Cardiac septum (tissue), 1 donor: Measurements from ENCODE around the gene CCNL2. TPM values are rescaled to one million over a fixed set of nuclear protein-coding genes. Genes with fewer than 3 reads are reported as not detected.

ENCODE experiments used
- DNase-seq: peaks from one replicate; pipeline ENCODE4 v3.0.0-alpha.2; 2020; ENCODE audit warnings: low spot score
- intact Hi-C: fragments of 100-400 bp; cut with DNase I; formaldehyde crosslinking; loops from one replicate; pipeline ENCODE4 v1.14.0; 2022
- total RNA-seq: library from RNA; stranded (reverse); fragmentation: NEBNext Ultra II Directional; extraction: Animal tissue kit (Norgen Biotek cat#: 25700); gene quantifications from one replicate; pipeline ENCODE4 v1.2.1, GENCODE V29; 2021
- donor health status: DM: no; HTN: no; CAD: no.

Gene CCNL2
- total RNA-seq, 1 donor from 2014 or later: 78.6 TPM

DNA sequence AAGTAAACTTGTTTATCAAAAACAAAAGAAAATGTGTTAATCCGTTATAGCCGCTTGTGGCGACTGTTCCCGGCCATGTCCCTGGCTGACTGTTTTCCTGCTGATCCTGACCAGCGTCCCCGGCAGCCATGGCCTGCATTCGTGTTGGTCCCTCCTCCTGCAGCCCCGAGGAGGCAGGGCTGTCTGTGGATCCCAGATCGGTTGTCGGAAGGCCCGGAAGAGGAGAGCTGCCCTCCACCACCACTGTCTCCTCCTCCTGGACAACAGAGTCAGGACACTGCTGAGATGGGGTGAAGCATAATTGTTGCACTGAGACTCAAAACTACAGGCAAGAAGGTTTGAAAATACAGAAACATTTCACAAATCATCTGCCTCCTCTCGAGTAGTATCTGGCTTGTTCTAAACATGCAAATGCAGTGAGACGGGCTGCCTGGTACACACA lies 37.1 kb downstream of the CCNL2 start:
- intact Hi-C loops: no loop called here
- no peak for DNase-seq

DNA sequence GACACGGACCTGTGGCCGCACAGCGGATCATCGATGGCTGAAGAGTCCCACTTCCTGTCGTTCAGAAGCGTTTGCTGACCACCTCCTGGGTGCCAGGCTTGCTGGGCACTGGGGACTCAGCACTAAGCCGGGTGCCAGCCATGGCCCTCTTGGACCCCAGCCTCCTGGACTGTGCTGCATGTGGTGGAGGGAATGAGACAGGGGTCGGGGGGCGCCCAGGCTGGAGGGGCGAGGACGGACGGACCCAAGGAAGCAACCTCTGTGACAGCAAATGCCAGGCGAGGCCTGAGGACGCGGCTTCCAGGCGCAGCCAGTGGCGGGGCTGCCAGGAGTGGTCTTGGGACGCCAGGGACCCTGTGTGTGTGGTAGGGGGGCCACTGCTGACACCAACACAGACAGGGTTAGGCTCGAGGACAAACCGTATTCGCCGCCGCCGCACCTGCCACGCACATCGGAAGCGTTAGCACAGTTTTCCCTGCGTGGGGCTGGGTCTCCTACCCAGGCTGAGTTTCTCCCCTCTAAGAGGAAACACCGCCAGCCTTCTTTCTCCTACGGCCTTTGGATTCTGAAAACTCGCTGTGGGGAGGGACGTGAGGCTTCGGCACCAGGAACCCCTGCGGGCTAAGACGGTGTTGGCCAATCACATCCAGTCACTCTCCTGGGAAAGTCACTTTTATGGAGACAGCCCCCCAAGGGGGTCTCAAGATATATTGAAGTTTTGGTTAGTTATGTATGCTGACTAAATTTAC lies 37.7 kb downstream of the CCNL2 start:
- no peak for DNase-seq
- intact Hi-C loops: no loop called here

DNA sequence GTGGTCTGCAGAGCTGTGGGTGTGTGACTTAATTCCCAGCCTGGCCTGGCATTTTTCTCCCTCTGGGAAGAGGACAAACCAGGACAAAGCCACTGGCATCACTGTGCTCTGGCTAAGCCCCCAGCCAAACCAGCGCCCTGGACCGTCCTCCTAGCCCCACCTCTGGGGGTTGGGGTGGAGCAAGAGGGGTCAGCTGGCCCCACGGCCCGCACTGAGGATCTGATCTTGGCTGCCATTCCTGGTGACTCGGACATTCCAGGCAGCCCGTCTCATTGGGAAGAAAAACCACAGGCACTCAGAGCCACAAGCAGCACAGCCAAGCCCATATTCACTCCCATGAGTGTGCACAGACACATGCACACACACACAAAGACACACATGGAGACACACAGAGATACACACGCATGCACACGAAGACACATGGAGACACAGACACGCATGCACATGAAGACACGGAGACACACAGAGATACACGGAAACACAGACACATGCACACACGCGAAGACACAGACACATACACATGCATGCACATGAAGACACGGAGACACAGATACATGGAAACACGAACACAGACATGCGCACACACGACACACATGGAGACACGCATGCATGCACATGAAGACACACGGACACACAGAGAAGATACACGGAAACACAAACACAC lies 38.5 kb downstream of the CCNL2 start:
- intact Hi-C loops: no loop called here
- DNase-seq: peak; percentile 82

DNA sequence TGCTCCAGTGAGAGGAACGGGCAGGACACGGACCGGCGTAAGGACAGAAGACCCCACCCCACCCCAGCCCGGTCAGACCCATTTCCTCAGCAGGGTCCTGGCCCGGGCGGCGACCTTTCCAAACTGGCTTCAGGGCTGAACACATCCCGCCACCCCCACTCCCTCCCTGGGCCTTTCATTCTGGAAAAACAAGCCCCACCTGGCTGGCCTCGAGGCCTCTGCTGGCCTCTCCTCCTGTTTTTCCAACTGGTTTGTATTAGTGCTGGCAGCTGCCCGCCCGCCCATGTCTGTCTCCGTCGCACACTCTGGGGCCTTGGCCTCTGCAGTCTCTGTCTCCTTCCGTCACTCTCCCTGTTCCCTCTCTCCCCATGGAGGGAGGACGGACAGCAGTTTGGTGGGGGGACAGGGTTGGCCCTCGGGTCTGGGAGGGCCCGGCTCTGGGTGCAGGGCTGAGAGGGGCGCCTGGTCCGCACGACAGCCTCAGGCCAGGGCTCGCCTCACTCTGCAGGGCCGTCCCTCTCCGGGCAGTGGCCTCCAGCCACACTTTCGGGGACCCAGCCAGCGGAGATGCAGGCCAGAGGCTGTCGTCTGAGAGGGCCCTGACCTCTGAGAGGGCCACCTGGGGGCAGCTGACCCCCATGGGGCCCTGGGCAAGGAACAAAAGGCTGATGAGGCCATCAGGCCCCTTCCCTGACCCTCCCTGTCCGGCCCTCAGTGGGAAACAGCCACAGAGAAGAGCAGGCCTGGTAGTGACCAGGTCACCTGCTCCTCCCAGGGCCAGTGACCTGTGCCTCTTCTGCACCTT lies 39.3 kb downstream of the CCNL2 start:
- intact Hi-C loops: loop anchor here (5.0 kb wide), 1 partner anchor 72 kb away; no protein-coding TSS in a partner anchor
- no peak for DNase-seq

DNA sequence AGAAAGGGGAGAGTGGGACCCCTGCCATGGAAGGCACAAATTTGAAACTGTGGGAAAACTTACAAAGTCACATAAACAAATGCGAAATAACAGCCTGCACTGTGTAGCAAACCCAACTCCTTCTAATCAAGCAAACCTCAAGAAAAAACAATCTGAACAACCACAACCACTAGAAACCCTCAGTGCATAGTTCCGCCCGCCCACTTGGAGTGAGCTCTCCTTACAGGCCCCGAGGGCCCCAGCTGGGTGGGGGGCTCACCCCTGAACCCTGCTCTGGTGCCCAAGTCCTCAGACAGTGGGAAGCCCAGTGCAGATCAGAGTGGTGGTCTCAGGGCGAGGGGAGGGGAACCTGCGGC lies 39.8 kb downstream of the CCNL2 start:
- DNase-seq: no peak
- intact Hi-C loops: loop anchor here (5.0 kb wide), 1 partner anchor 73 kb away; no protein-coding TSS in a partner anchor

DNA sequence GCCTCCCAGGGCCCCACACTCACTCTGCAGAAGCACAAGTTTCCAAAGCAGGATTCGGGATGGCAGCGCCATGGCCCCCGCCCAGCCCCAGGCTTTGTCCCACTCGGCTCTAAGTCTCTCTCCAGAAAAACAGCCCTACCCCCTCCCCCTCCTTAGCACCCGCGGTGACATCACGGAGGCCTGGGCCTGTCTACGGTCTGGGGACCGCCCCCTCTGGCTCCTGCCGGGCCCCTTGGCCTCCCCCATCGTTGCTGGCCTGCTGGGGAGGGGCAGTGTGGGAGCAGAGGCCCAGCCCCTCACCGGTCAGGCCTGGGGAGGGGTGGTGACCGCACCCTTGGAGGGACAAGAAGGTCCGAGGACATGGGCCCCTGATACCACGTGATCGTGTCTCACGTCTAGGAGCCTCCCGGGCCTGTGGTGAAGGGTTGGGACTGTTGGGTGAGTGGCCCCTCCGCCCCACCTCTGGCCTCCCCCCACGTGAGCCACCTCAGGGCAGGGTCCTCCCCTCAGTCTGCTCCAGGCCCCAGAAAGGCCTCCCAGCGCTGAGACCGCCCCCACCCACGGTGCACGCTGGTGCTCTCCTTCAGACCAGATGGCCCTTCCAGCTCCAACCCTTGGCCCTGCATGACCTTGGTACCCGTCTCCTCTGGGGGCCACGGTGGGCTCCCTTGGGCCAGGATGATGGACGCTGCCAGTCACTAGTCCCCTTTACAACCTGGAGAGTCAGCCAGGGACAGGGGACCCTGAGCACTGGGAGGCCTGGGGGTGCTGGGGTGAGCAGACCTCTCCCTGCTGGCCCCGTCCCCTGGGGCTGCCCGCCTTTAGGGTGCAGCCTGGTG lies 40.5 kb downstream of the CCNL2 start, which contains the start of gene MXRA8:
Gene MXRA8, minus strand, starts transcription at position 123 of the 839 bp plus-strand sequence. Its CDS starts 51 bp downstream, at position 72.
- intact Hi-C loops: loop anchor here (5.0 kb wide), 1 partner anchor 74 kb away; no protein-coding TSS in a partner anchor
- no peak for DNase-seq

DNA sequence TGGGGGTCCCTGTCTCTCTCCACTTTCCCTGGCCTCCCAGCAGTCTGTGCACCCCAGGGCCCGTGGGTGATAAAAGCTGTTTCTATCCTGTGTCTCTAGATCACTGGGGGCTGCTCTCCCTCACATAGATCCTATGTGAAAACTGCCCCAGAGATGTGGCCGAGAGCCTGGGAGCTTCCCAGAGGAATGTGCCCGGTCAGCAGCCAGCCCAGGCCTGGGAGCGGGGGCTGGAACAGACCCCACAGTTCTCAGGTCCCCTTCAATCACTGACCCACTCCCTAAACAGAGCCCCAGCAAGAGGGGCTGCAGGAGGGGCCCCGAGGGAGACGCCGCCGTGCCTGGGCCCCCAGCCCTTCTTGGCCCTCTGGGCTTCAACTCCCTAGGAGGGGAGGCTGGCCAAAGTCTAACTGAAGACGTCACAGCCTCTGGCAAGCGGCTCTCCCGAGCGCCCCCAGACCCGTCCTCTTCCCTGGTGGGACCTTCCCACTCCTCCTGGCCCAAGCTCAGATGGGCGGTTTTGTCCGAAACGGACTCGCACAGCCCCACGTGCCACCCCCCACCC lies 41.2 kb downstream of the CCNL2 start:
- DNase-seq: no peak
- intact Hi-C loops: loop anchor here (5.0 kb wide), 1 partner anchor 74 kb away; no protein-coding TSS in a partner anchor

DNA sequence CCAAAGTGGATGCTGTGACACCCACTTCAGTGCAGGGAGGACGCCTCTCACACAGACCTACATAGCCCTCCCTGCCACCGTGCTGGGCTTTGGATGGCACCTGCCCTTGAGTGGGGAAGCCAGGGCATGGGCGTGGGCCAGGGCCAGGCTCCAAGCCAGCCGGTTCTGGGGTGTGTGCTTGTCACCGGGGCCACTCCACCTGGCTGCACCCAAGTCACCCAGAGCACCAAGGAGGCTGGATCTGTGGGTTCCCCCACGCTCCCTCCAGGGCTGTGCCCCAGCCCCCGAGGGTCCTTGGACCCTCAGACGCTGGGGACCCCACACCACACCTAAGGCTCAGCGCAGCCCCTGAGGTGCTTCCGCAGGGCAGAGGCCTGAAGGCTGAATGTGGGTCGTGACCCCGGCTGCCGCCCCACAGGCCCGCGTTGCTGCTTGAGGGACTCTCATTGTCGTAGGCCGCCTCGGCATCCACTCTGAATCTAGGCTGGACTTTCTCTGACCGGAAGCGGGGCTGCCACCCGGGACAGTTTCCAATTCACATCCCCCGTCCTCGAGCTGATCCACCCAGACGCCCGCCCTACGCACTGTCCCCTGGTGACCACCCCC lies 42.2 kb downstream of the CCNL2 start:
- intact Hi-C loops: loop anchor here (5.0 kb wide), 1 partner anchor 75 kb away; no protein-coding TSS in a partner anchor

GRCh38 chr1:1356166-1356795 lies 42.9 kb downstream of the CCNL2 start:
- DNase-seq: no peak
- intact Hi-C loops: loop anchor here (5.0 kb wide), 1 partner anchor 76 kb away; no protein-coding TSS in a partner anchor

More for the DNA sequence above, 42.2 kb downstream of the CCNL2 start:
- DNase-seq: no peak

GRCh38 chr1:1355416-1355815 lies 43.7 kb downstream of the CCNL2 start:
- intact Hi-C loops: loop anchor here (5.0 kb wide), 1 partner anchor 77 kb away; no protein-coding TSS in a partner anchor
- DNase-seq: no peak

- intact Hi-C loops: loop anchor here (5.0 kb wide), 1 partner anchor 78 kb away; no protein-coding TSS in a partner anchor
Measured at GRCh38 chr1:1354271-1355247, 44.6 kb downstream of the CCNL2 start.

DNA sequence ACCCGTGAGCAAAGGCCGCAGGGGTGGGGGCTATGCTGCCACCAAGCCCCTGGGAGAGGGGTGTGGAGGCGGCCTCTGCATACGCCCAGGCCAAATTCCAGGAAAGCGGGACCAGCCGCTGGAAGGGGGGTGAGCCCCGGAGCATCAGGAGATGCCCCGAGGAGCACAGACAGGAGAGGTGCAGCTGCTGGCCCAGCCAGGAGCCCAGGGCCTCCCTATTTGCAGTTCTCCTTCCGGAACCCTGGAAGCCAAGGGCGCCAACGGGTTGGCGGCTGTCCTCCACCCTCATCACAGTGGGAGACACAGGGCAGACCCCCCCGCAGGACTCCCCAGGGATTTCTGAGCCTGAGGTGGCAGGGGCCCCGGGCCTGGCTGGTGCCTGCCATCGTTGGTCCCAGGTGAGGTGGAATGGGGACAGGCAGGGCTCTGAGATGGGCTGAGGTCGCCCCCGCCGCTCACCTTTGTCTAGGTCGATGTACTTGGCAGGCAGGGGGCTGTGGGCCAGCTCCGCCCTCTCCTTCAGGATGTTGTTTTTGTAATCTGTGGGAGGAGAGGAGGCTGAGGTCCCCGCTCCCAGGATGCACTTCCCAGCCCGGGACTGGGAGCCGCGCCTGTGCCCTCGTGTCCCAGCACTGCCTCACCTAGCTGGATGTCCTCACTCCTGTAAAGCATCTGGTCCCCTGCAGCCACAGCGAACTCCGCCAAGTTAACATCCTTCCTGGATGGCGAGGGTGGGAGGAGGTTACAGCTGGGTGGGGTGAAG lies 45.6 kb downstream of the CCNL2 start:
- DNase-seq: no peak
- intact Hi-C loops: no loop called here

More at GRCh38 chr1:1354271-1355247, 44.6 kb downstream of the CCNL2 start:
- no peak for DNase-seq

DNA sequence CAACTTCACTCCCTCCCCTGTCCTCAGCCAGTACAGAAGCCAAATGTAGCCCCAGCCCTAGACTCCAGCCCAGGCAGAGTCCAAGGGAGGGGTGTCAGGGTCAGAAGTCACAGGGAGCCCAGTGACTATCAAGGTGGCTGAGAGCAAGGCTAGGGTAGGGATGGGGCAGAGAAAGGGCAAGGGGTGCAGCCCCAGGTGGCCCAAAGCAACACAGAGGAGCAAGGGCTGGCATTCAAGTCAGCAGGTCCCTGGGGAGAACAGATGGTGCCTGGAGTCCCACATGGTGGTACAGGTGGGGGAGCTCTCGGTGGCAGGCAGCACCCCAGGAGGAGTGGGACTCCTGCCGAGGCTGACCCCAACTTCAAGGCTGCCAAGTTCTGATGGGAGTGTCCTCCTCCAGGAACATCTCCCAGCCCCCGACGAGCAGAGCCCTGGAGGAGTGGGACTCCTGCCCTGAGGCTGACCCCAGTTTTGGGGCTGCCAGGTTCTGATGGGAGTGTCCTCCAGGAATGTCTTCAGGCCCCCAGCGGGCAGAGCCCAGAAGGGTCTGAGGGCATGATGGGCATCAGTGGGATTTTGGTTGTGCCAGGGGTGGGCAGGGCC lies 46.2 kb downstream of the CCNL2 start:
- intact Hi-C loops: no loop called here
- no peak for DNase-seq

DNA sequence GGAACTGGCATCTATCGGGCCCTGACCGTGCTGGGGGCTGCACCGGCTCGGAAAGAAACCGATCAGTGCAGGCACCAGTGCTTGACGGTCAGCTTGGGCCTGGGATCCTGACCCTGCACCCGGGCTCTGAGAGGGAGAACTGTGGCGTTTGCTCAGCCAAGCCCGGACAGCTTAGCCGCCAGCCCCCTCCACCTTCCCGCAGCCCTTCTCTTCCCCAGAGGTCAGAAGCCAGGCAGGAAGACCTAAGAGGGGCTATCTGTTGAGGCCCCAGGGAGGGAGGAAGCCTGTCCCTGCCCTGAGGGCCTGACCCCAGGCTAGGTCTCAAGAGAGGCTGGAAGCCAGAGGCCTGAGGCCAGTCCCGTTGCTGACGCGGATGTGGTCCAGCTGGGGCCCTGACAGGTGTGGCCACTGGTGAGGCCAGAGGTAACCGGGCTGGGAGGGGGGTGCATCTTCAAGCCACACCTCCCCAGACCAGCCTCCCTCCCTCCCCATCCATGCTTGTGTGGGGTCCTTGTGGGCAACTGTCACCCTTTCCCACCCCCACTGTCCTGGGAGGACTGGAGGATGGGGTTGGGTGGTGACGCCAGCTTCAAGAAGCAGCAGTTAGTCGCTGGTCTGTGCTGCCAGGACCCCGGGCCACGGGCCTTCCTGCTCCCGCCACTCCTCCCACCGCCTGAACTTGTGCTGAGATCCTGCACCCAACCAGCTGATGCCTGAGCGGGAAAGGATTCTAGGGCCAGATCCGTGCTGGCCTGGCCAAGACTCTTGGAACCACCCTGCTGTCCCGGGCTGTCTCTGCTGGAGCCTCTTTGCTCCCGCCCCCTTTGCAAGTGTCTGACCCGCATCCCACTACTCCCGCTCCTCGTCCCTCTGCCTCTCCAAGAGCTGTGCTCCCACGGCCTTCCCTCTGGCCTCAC lies 47.4 kb downstream of the CCNL2 start:
- no peak for DNase-seq
- intact Hi-C loops: no loop called here
